ENCODE measurements around the gene PRSS3.

GRCh38 chr9:33795819-33796218 is 458 bp downstream of the PRSS3 start:
- TF ChIP-seq, protein P1, sequence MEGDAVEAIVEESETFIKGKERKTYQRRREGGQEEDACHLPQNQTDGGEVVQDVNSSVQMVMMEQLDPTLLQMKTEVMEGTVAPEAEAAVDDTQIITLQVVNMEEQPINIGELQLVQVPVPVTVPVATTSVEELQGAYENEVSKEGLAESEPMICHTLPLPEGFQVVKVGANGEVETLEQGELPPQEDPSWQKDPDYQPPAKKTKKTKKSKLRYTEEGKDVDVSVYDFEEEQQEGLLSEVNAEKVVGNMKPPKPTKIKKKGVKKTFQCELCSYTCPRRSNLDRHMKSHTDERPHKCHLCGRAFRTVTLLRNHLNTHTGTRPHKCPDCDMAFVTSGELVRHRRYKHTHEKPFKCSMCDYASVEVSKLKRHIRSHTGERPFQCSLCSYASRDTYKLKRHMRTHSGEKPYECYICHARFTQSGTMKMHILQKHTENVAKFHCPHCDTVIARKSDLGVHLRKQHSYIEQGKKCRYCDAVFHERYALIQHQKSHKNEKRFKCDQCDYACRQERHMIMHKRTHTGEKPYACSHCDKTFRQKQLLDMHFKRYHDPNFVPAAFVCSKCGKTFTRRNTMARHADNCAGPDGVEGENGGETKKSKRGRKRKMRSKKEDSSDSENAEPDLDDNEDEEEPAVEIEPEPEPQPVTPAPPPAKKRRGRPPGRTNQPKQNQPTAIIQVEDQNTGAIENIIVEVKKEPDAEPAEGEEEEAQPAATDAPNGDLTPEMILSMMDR (conservative IDR thresholded peaks at IDR 0.05 in 1 of 2, IDR thresholded peaks at IDR 0.05 in 1 of 2; ENCODE audit: extremely low read depth in 1 of 2, insufficient read depth in 1 of 2, low read depth in 1 of 2, low read length in 2 of 2), result no peak
- no peak for TF ChIP-seq EZH2 (IDR thresholded peaks at IDR 0.05; ENCODE audit: borderline replicate concordance, low read length)

All from mammary epithelial cell (primary cell).